WERI-Rb-1 (cell line): Measurements from ENCODE around the gene NDE1.

Source experiments
- DNase-seq: peaks from one replicate; pipeline ENCODE4 v3.0.0-alpha.2; 2020
- H3K27ac ChIP-seq: fragments of 250-450 bp; sonication (Bioruptor Pico); 2 replicates; pipeline ENCODE4 v1.5.1; 2020; ENCODE audit warnings: mild to moderate bottlenecking, moderate library complexity
- H3K27me3 ChIP-seq: fragments of 250-450 bp; sonication (Bioruptor Pico); 2 replicates; pipeline ENCODE4 v1.5.1; 2021; ENCODE audit warnings: mild to moderate bottlenecking, low read depth, moderate library complexity; ENCODE audit not compliant: insufficient read depth, severe bottlenecking
- H3K36me3 ChIP-seq: fragments of 250-450 bp; sonication (Bioruptor Pico); 2 replicates; pipeline ENCODE4 v1.5.1; 2020; ENCODE audit warnings: mild to moderate bottlenecking, moderate library complexity
- H3K4me3 ChIP-seq: 2 replicates; pipeline ENCODE4 v1.5.1; 2011; ENCODE audit warnings: low read depth, mild to moderate bottlenecking, control low read depth, low read length
- H3K9me3 ChIP-seq: fragments of 250-450 bp; sonication (Bioruptor Pico); 2 replicates; pipeline ENCODE4 v1.5.1; 2021; ENCODE audit warnings: mild to moderate bottlenecking, moderate library complexity; ENCODE audit not compliant: severe bottlenecking
- CTCF ChIP-seq: IDR thresholded peaks from 2 replicates; pipeline ENCODE4 v1.5.1; 2011; ENCODE audit warnings: low read depth, mild to moderate bottlenecking, control low read depth, inconsistent platforms, low read length

Gene NDE1

GRCh38 chr16:15766918-15767317 lies 116.9 kb downstream of the NDE1 start:
- Histone ChIP-seq H3K27me3 (no peaks in the 10 kb centered on the region), H3K36me3 (no peaks in the 10 kb centered on the region), H3K27ac (no peak overlapping the region), H3K4me3 (no peak overlapping the region), H3K9me3 (no peaks in the 10 kb centered on the region)
- no peak for TF ChIP-seq CTCF
- no peak for DNase-seq

- H3K4me3 ChIP-seq: no peak overlapping the region
- no peaks in the 10 kb centered on the region for H3K27me3 ChIP-seq
- no peak overlapping the region for H3K27ac ChIP-seq
- no peak for TF ChIP-seq CTCF
- H3K9me3 ChIP-seq: no peaks in the 10 kb centered on the region
- no peaks in the 10 kb centered on the region for H3K36me3 ChIP-seq
- no peak for DNase-seq
Observed at GRCh38 chr16:15768201-15768600, 118.2 kb downstream of the NDE1 start.

GRCh38 chr16:15769239-15769638 lies 119.2 kb downstream of the NDE1 start:
- no peak for DNase-seq
- H3K27me3 ChIP-seq: no peaks in the 10 kb centered on the region
- no peaks in the 10 kb centered on the region for H3K9me3 ChIP-seq
- TF ChIP-seq CTCF: no peak
- no peak overlapping the region for H3K4me3 ChIP-seq
- H3K36me3 ChIP-seq: no peaks in the 10 kb centered on the region
- H3K27ac ChIP-seq: no peak overlapping the region

- no peak overlapping the region for H3K4me3 ChIP-seq
- no peak for TF ChIP-seq CTCF
- H3K27me3 ChIP-seq: no peaks in the 10 kb centered on the region
- H3K9me3 ChIP-seq: no peaks in the 10 kb centered on the region
- no peaks in the 10 kb centered on the region for H3K36me3 ChIP-seq
- no peak for DNase-seq
- H3K27ac ChIP-seq: no peak overlapping the region
Observed at GRCh38 chr16:15770107-15770506, 120.1 kb downstream of the NDE1 start.

- Histone ChIP-seq H3K27ac (no peak overlapping the region), H3K27me3 (no peaks in the 10 kb centered on the region), H3K4me3 (no peak overlapping the region), H3K36me3 (no peaks in the 10 kb centered on the region), H3K9me3 (no peaks in the 10 kb centered on the region)
- no peak for DNase-seq
- no peak for TF ChIP-seq CTCF
Observed at GRCh38 chr16:15770512-15770911, 120.5 kb downstream of the NDE1 start.

GRCh38 chr16:15771694-15772093 lies 121.6 kb downstream of the NDE1 start:
- no peaks in the 10 kb centered on the region for H3K9me3 ChIP-seq
- H3K27me3 ChIP-seq: no peaks in the 10 kb centered on the region
- H3K27ac ChIP-seq: no peak overlapping the region
- H3K36me3 ChIP-seq: no peaks in the 10 kb centered on the region
- H3K4me3 ChIP-seq: no peak overlapping the region
- TF ChIP-seq CTCF: no peak
- no peak for DNase-seq
